AG08395 (cell line): ENCODE measurements around the gene WDR7.

Experiments used
- DNase-seq: peaks from one replicate; pipeline ENCODE4 v3.0.0; 2012; ENCODE audit warnings: mixed read lengths, low spot score

WDR7 gene

GRCh38 chr18:57080479-57080878 lies 429.3 kb downstream of the WDR7 start:
- DNase-seq: no peak

- DNase-seq: no peak
Measured at GRCh38 chr18:57081899-57082298, 430.7 kb downstream of the WDR7 start.

- DNase-seq: no peak
Measured at GRCh38 chr18:57083485-57083884, 432.3 kb downstream of the WDR7 start.

- DNase-seq: no peak
Measured at GRCh38 chr18:57084331-57085271, 433.4 kb downstream of the WDR7 start.

- no peak for DNase-seq
Measured at GRCh38 chr18:57085371-57085770, 434.2 kb downstream of the WDR7 start.

- DNase-seq: no peak
Measured at GRCh38 chr18:57086163-57086562, 435.0 kb downstream of the WDR7 start.
